Activated naive CD4-positive, alpha-beta T cell treated with anti-CD3 and anti-CD28 coated beads, Interleukin-2, amount 50 U/mL, for 16 hours (primary cell): Measurements from ENCODE around the gene IL3.
A peak's percentile ranks its signal among the peaks of the same experiment; 100 is the strongest.

Experiments
- DNase-seq: peaks from one replicate; pipeline ENCODE4 v3.0.0-alpha.2; 2020

IL3 gene

DNA sequence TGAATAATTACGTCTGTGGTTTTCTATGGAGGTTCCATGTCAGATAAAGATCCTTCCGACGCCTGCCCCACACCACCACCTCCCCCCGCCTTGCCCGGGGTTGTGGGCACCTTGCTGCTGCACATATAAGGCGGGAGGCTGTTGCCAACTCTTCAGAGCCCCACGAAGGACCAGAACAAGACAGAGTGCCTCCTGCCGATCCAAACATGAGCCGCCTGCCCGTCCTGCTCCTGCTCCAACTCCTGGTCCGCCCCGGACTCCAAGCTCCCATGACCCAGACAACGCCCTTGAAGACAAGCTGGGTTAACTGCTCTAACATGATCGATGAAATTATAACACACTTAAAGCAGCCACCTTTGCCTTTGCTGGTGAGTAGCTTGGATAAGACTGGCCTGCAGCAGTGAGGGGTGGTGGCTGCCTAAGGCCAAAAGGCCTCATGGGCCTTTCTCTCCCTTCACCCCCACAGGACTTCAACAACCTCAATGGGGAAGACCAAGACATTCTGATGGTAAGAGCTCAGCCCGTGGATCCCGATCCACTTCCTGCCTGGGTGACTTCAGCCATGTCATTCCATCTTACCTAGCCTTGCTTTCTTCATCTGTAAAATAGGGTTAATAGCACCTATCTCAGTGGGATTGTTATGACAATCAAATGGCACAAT, at the start of gene IL3:
Gene IL3 (plus strand): TSS at position 155 of the 661 bp plus-strand sequence. CDS start 52 bp downstream, at position 207.
- DNase-seq: peak; percentile 1

DNA sequence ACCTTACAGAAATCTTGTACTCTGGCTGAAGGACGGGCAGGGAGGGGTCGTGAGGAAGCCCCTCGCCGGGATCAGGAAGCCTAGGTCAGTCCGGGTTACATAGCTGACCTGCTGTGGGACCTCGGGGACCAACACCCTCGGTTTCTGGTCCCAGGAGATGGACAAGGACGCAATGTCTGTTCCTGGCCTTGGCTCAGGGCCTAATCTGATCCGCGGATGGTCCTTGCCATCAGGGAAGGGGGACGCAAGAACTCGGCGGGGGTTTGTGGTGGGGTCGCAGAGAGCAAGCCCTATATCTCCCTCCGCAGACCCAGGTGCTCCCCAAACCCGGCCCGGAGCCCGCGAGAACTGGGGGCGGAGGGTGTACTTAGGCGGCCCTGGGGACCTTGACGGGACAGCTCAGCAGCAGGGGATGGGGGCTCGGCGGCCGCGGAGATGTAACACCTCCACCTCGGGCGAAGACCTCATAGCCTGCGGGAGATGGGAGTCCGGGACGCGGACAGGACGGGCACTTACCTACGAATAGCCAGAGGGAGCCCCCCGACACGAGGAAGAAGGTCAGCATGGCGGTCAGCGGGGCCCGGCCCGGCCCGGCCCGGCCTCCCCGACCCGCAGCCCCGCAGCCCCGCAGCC, 49.4 kb upstream of the IL3 start:
- peak; percentile 13 for DNase-seq

DNA sequence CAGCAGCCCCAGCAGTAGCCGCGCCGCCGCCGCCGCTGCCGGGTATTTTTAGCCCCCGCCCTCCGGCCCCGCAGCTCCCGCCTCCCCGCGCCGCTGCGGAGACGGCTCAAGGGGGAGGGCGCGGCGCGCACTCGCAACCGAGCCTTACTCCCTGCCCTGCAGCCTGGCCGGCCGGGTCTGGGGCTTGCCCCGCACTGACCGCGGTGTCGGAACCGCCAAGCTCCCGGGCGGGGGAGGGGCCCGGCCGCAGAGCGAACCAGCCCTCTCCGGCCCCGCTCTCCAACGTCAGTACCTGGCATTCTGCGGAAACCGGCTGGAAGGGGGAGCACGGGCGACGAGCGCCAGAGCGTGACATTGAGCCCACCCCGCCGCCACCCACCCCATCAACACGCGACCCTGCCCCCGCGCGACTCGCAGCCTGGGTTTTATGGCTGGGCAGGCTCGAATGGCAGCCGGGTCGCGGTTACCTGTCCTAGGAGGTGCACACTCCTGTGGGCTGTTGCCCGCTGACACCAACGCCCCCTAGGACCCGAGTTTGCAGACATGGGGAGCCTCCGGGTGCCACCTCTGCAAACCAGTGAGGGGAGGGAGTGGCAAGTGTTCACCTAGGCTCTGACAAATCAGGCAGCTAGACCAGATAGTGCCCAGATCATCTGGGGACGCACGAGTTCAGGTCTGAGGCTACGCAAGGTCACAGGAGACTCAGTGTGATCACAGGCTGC, 48.7 kb upstream of the IL3 start, which contains the start of gene ACSL6:
Gene ACSL6 (minus strand): TSS at position 37 of the 722 bp plus-strand sequence. CDS start 105 bp downstream, outside the sequence.
- DNase-seq: peak; percentile 50

- peak; percentile 18 for DNase-seq
Observed at GRCh38 chr5:132012371-132013005, 48.0 kb upstream of the IL3 start.

- no peak for DNase-seq
Observed at GRCh38 chr5:132013006-132013689, 47.3 kb upstream of the IL3 start.

DNA sequence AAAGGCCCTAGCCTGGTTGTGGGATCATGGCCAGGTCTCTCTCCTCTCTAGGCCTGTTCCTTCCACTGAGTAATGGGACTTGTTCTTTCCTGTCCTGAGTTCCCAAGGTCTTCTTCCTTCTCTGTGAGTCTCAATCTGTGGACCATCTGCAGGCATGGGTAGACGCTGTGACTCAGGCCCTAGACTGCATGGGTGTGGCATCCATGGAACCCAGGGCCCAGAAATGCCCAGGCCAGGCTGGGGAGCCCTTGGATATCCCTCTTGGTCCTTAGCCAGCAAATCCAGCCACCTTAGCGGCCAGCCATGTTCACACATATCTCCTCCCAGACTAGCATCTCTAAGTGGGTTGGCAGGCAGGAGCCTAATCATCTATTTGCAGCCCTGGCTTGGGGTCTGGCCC, 46.7 kb upstream of the IL3 start:
- DNase-seq: peak; percentile 6

- DNase-seq: no peak
Observed at GRCh38 chr5:132016721-132017250, 43.7 kb upstream of the IL3 start.

DNA sequence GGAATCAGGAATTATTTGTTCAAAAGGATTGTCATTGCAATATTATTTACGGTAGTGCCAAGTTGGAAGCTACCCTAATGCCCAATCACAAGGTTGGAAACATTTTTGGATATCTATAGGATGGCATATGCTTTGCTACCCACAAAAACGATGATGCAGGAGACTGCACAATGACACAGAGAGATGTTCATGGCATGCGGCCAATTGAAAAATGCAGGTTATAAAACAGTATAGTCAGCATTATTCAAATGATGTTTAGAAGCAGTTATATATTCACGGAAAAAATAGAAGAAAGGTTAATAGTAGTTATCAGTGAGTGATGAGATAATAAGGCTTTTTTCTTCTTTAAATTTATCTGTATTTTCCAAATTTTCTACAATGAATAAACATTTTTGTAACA, 43.1 kb upstream of the IL3 start:
- DNase-seq: no peak

DNA sequence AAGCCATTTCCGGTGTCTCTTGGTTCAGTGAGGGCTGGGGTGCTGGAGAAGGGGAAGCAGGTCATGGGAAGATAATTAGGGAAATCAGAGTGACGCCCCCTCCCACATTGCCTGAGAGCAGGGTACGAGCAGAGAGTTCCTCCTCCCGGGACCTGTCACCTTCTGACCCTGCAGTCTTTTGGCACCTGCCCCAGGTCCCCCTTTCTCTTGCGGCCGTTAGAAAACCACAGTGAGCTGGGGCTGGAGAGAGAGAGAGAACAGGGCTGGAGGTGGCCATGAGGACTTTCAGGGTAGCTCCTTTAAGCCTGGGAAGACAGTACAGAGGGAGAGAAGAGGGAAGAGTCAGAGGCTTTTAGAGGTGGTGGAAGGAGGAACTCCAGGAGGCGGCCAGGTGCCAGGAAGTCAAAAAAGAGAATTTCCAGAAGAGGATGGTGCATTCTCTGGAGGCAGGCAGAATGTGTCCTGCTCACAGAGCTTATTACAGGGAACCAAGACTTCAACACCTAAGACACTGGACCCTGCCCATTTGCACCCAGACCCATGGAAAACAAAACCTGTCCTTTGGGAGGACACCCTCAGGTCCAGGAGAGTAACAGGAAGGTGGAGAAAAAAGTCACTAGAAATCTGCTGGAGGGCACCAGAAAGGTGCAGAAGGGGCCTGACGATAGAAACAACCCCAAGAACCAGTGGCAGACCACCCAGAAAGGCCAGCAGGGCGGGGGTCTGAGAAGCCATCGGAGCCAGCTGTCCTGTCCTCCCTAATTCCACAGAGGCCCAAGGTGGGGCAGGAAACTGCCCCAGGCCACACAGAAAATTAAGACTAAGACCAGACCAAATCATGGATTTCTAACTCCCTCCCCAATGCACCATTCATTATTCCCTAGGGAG, 42.5 kb upstream of the IL3 start:
- no peak for DNase-seq

DNA sequence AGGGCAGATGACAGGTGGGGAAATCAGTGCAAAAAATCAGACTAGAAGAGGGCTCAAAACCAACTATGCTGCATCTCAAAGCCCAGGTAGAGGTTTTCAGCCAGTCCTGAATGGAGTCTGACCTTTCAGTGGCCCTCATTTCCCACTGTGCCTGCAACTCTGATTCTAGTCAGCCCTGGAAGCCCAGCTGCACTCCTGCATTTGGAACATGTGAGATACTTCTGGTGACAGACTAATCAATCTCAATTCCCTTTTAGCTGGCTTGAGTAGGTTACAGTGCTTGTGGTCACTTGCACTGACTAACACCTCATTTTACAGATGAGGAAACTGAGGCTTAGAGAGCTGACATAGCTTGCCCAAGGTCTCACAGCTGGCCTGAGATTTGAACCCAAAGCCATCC, 41.1 kb upstream of the IL3 start:
- no peak for DNase-seq

DNA sequence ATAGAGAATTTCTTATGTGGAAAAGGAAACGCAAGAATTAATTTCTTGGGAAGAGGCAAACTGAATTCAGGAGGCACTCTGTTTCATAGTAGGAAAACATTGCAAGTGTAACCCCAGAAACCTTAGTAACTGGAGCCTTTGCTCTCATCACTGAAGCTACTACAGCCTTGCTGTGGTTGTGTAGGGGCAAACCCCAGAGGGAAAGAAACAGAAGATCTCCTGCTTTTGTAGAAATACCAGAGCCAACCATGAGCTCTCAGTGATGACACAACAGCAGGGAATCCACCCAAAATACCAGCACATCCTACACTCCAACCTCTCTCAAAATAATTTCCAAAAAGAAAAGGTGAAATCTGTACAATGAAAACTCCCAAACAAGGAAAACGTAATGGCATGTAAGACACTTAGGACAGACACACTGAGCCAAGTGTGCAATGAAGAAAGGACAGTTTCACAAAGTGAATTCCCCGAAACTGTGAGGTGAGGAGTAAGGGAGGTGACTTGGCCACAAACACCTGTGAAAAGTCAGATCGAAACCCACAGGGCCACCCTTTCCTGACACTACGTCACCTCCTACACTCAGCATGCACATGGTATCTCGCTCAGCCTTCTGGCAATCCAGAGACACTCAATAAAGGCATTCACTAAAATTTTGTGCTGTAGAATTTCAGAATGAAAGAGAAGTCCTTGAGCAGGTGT, 40.4 kb upstream of the IL3 start:
- peak; percentile 76 for DNase-seq

- no peak for DNase-seq
Observed at GRCh38 chr5:132020568-132021339, 39.7 kb upstream of the IL3 start.

DNA sequence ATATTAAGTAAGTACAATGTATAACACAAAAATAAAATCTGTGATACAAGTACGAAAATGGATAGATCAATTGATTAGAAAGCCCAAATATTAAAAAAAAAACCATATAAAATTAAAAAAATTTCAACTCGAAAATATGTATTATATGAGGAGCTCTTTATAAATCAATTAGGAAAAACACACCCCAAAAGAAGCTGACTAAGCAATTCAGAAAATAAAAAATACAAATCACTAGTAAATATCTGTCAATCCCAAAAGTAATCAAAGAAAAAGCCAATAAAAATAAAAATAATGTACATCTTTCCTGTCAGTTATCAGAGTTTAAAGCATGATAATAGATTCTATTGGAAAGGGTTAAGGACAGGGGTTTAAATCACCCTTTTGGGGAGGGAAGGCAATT, 38.8 kb upstream of the IL3 start:
- DNase-seq: no peak

- peak; percentile 37 for DNase-seq
Observed at GRCh38 chr5:132022737-132023136, 37.7 kb upstream of the IL3 start.

GRCh38 chr5:132023258-132024116, 37.0 kb upstream of the IL3 start:
- no peak for DNase-seq

DNA sequence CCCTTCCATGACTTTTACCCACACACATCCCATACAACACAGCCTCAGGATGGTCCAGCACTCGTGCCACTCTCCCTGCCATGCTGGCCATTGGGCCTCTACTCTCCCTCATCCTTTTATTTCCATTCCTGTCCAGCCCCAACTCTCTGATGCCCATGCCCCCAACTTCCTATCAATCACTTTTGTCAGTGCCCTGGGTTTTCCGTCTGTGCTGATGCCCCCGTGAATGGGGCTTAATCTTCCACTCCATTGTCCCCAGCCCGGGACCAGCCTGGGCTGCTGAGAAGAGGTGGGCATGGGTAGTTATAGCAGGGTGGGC, 36.4 kb upstream of the IL3 start:
- no peak for DNase-seq

- DNase-seq: no peak
Observed at GRCh38 chr5:132024789-132025402, 35.6 kb upstream of the IL3 start.

DNA sequence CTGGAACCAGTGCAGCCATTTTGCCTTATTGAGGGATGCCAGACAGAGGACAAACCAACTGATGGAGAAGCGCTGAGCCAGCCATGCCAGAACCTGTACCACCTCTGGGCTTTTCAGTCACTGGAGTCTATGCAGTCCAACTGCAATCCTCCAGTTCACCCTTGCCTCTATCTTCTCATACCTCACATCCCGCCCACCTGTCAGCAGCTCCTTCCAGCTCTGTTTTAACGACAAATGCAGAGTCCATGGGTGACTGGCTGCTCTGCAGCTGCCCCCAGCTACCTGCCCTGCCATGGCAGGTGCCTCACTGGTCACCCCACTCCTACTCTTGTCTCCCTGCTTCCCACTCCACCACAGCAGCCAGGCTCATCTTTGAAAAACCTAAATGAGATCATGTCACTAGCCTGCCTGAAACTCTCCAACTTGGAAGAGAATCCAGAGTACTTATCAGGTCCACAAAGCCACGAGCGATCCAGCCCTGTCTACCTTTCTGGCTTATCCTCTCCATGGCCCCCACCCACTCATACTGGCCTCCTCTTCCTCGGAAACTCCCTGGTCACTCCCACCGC, 35.0 kb upstream of the IL3 start:
- no peak for DNase-seq
